ENCODE data around the gene ALDH4A1. TPM values are rescaled to one million over a fixed set of nuclear protein-coding genes. Genes with fewer than 3 reads are reported as not detected.

Gene ALDH4A1
- total and polyA plus RNA-seq, 10 of the 15 experiments (the other 5 are each of a cell fraction or from before 2014, with no cell fraction given) = 0.06 to 25.5 (median 13.0) TPM

DNA sequence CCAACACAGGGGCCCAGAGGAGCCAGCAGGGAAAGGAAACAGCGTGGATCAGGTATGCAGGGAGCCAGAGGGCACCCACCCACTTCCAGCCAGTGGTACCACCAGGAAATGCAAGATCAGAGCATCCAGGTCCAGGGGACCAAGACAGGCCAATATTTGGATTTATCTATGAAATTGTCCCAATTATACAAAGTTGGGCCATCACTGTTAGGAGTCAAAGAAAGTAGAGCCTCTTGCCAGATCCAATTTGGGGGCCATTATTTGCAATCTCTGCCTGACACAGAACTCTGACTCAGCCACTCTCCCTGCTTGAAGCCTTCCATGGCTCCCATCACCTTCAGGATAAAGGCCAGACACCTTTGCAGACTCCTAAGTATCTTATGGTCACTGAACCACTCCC, 21.8 kb downstream of the ALDH4A1 start:
- no peaks in the 10 kb centered on the region for H3K79me2 ChIP-seq (ENCODE audit: control insufficient read depth, insufficient read depth, low read length)
- H2AFZ ChIP-seq (ENCODE audit: control insufficient read depth, low read depth, low read length) = no peak overlapping the region
- ChIA-PET POLR2A (no interaction called here), SMC1A (ENCODE audit: uncharacterized antibody, unreplicated experiment) (no interaction called here), RAD21 (ENCODE audit: unreplicated experiment) (no interaction called here), CTCF (interaction anchor here (0.6 to 1.5 kb wide), 3 partner anchors 22 to 160 kb away, joined by 3 to 4 read pairs (median 3); partner anchors contain the start of gene ALDH4A1)
- in situ Hi-C loops (cut with MboI) = no loop called here
- peaks cover 0 to 2% of the 10 kb centered on the region in 2 experiments; a peak in 2 of 4 replicates for H3K36me3 ChIP-seq (ENCODE audit: control insufficient read depth in 2 of 2, insufficient read depth in 2 of 2, low read length in 1 of 2)
- H3K9ac ChIP-seq (ENCODE audit: control insufficient read depth, insufficient read depth, low read length) = no peak overlapping the region
- no peaks in the 10 kb centered on the region for H3K4me1 ChIP-seq (ENCODE audit: control insufficient read depth, insufficient read depth, low read length)
- H4K20me1 ChIP-seq (ENCODE audit: control insufficient read depth, insufficient read depth) = no peaks in the 10 kb centered on the region
- no peak overlapping the region for H3K27ac ChIP-seq (ENCODE audit: control insufficient read depth, insufficient read depth)
- H3K27me3 ChIP-seq (replicated peaks in 1 of 2; ENCODE audit: control insufficient read depth in 2 of 2, insufficient read depth in 2 of 2, low read length in 1 of 2) = no peaks in the 10 kb centered on the region
- no peaks in the 10 kb centered on the region for H3K9me3 ChIP-seq (replicated peaks; ENCODE audit: control insufficient read depth, insufficient read depth, low read length)
- ATAC-seq (no peak), DNase-seq (ENCODE audit: low read depth, low spot score) (no peak), FAIRE-seq (no peak)
- no peak overlapping the region for H3K4me3 ChIP-seq
- 0% methylated on average over 1 of the region's 1 CpG for WGBS (ENCODE audit: insufficient coverage, insufficient replicate concordance, low lambda C conversion rate, missing lambda C conversion rate)
- TF ChIP-seq ZBTB11 (CRISPR knock-in tag; IDR thresholded peaks at IDR 0.05) (no peak), CBX5 (IDR thresholded peaks at IDR 0.05; ENCODE audit: low read depth) (no peak), KAT2A (conservative IDR thresholded peaks at IDR 0.05; ENCODE audit: control insufficient read depth, low read depth, low read length) (no peak), SREBF2 (IDR thresholded peaks at IDR 0.05; ENCODE audit: low read length) (no peak), GABPA (IDR thresholded peaks at IDR 0.05; ENCODE audit: low read depth) (no peak), JUNB (IDR thresholded peaks at IDR 0.05) (no peak), EZH2 (IDR thresholded peaks at IDR 0.05; ENCODE audit: borderline replicate concordance, control insufficient read depth, low read depth, low read length) (no peak), RBBP5 (conservative IDR thresholded peaks at IDR 0.05) (no peak), TBL1XR1 (IDR thresholded peaks at IDR 0.05; ENCODE audit: low read depth, low read length) (no peak), RELA (IDR thresholded peaks at IDR 0.05; ENCODE audit: borderline replicate concordance, partially characterized antibody) (no peak), SPI1 (IDR thresholded peaks at IDR 0.05; ENCODE audit: borderline replicate concordance, insufficient read depth, low read depth, low read length) (no peak), PAX8 (IDR thresholded peaks at IDR 0.05) (no peak), FOXM1 (IDR thresholded peaks at IDR 0.05; ENCODE audit: low read depth, low read length) (no peak), MTA3 (IDR thresholded peaks at IDR 0.05; ENCODE audit: borderline replicate concordance, low read length) (no peak), CEBPB (IDR thresholded peaks at IDR 0.05; ENCODE audit: borderline replicate concordance in 1 of 2, low read depth in 2 of 2, low read length in 2 of 2) (no peak), EGR1 (IDR thresholded peaks at IDR 0.05; ENCODE audit: borderline replicate concordance in 1 of 2, low read depth in 2 of 2, low read length in 2 of 2) (no peak), SMAD5 (IDR thresholded peaks at IDR 0.05; ENCODE audit: low read depth) (no peak), BCLAF1 (IDR thresholded peaks at IDR 0.05) (no peak)
- no peak overlapping the region for H3K4me2 ChIP-seq (ENCODE audit: control insufficient read depth, insufficient read depth)
- no TSS peak for BruUV-seq (replicated peaks)
- intact Hi-C loops (cut with micrococcal nuclease; ENCODE audit: unreplicated experiment) = no loop called here
